Endothelial cell of umbilical vein (primary cell): ENCODE results near the gene POLN. TPM values are rescaled to one million over a fixed set of nuclear protein-coding genes. Genes with fewer than 3 reads are reported as not detected.

Experiments used
- BruUV-seq: library from RNA; stranded (reverse); fragments of 400-500 nt; replicated peaks from 2 replicates; lab custom pipeline; 2021; lab: Mats Ljungman, UMichigan
- CTCF ChIA-PET: fragments of 300-600, 350-600 bp; sonication (Branson Sonifier 250); formaldehyde crosslinking; loops from one replicate; lab custom pipeline; 2021; ENCODE audit warnings: antibody characterized with exemption, inconsistent platforms; lab: Charles Lee
- POLR2A ChIA-PET: fragments of 300-600, 350-600 bp; sonication (Branson Sonifier 250); formaldehyde crosslinking; loops from one replicate; lab custom pipeline; 2021; ENCODE audit warnings: antibody characterized with exemption, inconsistent platforms; lab: Charles Lee
- DNase-seq: peaks from one replicate; pipeline ENCODE4 v3.0.0-alpha.2; 2011; ENCODE audit warnings: low read depth, low spot score
- FAIRE-seq: peaks from 2 replicates; lab custom pipeline; 2011; peaks lifted over from hg19 to GRCh38; lab: Jason Lieb, UNC
- H2AFZ ChIP-seq: 2 replicates; pipeline ENCODE4 v1.6.0; 2012; ENCODE audit warnings: low read depth, low read length, control low read depth, inconsistent platforms
- H3K27ac ChIP-seq: 2 replicates; pipeline ENCODE4 v1.5.1; 2011; ENCODE audit warnings: low read depth, mild to moderate bottlenecking, control low read depth, low read length, moderate library complexity; ENCODE audit not compliant: insufficient read depth
- H3K27me3 ChIP-seq, 2 experiments: 2 replicates each; pipeline versions ENCODE4 v1.6.0 to v1.6.1; 2011; ENCODE audit warnings: low read length in 2 of 2, mixed read lengths in 1 of 2; ENCODE audit not compliant: control insufficient read depth in 2 of 2, insufficient read depth in 2 of 2
- H3K36me3 ChIP-seq, 2 experiments: 2 replicates in 1 of 2; 3 replicates in 1 of 2; pipeline ENCODE4 v1.5.1; 2011; ENCODE audit warnings: low read length in 2 of 2, mild to moderate bottlenecking in 1 of 2, moderate library complexity in 1 of 2; ENCODE audit not compliant: control insufficient read depth in 2 of 2, insufficient read depth in 2 of 2; ENCODE audit errors: extremely low read depth in 1 of 2
- H3K4me1 ChIP-seq: 3 replicates; pipeline ENCODE4 v1.5.1; 2011; ENCODE audit warnings: mild to moderate bottlenecking, low read length; ENCODE audit not compliant: control insufficient read depth, insufficient read depth; ENCODE audit errors: extremely low read depth
- H3K4me2 ChIP-seq: 2 replicates; pipeline ENCODE4 v1.6.1; 2011; ENCODE audit warnings: low read length, control low read depth, mixed read lengths; ENCODE audit not compliant: insufficient read depth
- H3K4me3 ChIP-seq, 3 experiments: fragments of 200-600 bp in 1 of 3; sonication (generic), shearing (Covaris generic) in 1 of 3; replicated peaks in 1 of 3; 2 replicates each; pipeline ENCODE4 v1.5.1; 2011 to 2016; ENCODE audit warnings: control low read depth in 3 of 3, low read length in 3 of 3, mild to moderate bottlenecking in 2 of 3, inconsistent platforms in 1 of 3, low read depth in 1 of 3, moderate library complexity in 1 of 3; ENCODE audit not compliant: insufficient read depth in 1 of 3
- H3K79me2 ChIP-seq: 2 replicates; pipeline ENCODE4 v1.6.0; 2012; ENCODE audit warnings: low read length, inconsistent platforms; ENCODE audit not compliant: control insufficient read depth, insufficient read depth
- H3K9ac ChIP-seq: replicated peaks from 2 replicates; pipeline ENCODE3; 2011; ENCODE audit warnings: low read length, control low read depth; ENCODE audit not compliant: insufficient read depth; ENCODE audit errors: extremely low read depth
- H3K9me1 ChIP-seq: replicated peaks from 3 replicates; pipeline ENCODE4 v1.6.0; 2011; ENCODE audit warnings: mild to moderate bottlenecking, low read length; ENCODE audit not compliant: control insufficient read depth, insufficient read depth; ENCODE audit errors: extremely low read depth
- H3K9me3 ChIP-seq: replicated peaks from 2 replicates; pipeline ENCODE4 v1.5.1; 2012; ENCODE audit warnings: low read length, inconsistent platforms; ENCODE audit not compliant: control insufficient read depth, insufficient read depth
- H4K20me1 ChIP-seq: replicated peaks from 2 replicates; pipeline ENCODE3; 2011; ENCODE audit warnings: mild to moderate bottlenecking, low read length; ENCODE audit not compliant: control insufficient read depth, insufficient read depth; ENCODE audit errors: extremely low read depth
- EZH2 ChIP-seq: IDR thresholded peaks from 2 replicates; pipeline ENCODE4 v1.6.1; 2012; ENCODE audit warnings: borderline replicate concordance, low read depth, mild to moderate bottlenecking, moderate library complexity, low read length, inconsistent platforms; ENCODE audit not compliant: severe bottlenecking
- FOS ChIP-seq: IDR thresholded peaks from 2 replicates; pipeline ENCODE4 v1.6.1; 2011; ENCODE audit warnings: mild to moderate bottlenecking, low read length, moderate library complexity, borderline replicate concordance; ENCODE audit not compliant: insufficient read depth
- GATA2 ChIP-seq: IDR thresholded peaks from 2 replicates; pipeline ENCODE4 v1.7.0; 2011; ENCODE audit warnings: low read depth, mild to moderate bottlenecking, moderate library complexity, mixed read lengths, low read length; ENCODE audit not compliant: insufficient read length, insufficient read depth
- JUN ChIP-seq: IDR thresholded peaks from 2 replicates; pipeline ENCODE4 v1.6.1; 2011; ENCODE audit warnings: borderline replicate concordance, low read depth; ENCODE audit not compliant: insufficient read length, insufficient read depth
- MAX ChIP-seq: IDR thresholded peaks from 2 replicates; pipeline ENCODE4 v1.6.1; 2011; ENCODE audit not compliant: insufficient read depth, insufficient read length
- MYC ChIP-seq: IDR thresholded peaks from one replicate; pipeline ENCODE4 v1.6.1; 2011; ENCODE audit warnings: mild to moderate bottlenecking, low read depth, low read length
- POLR2A ChIP-seq: IDR thresholded peaks from 2 replicates; pipeline ENCODE4 v1.6.1; 2012; ENCODE audit warnings: low read depth, mild to moderate bottlenecking, control low read depth, low read length
- POLR2AphosphoS5 ChIP-seq: IDR thresholded peaks from 2 replicates; pipeline ENCODE4 v1.6.1; 2012; ENCODE audit warnings: low read depth, mild to moderate bottlenecking, control low read depth, low read length, moderate library complexity; ENCODE audit not compliant: insufficient read depth
- dilution Hi-C: fragments of 300-500 bp; cut with MboI; formaldehyde crosslinking; loops from one replicate; pipeline ENCODE4 v1.15.0; 2019; ENCODE audit warnings: low sequenced_read_pairs; ENCODE audit not compliant: extremely low pct_ligation_motif_present
- intact Hi-C: fragments of 100-400 bp; cut with micrococcal nuclease; formaldehyde crosslinking; loops from one replicate; pipeline ENCODE4 v1.10.0; 2022
- polyA plus RNA-seq, 4 experiments: library from polyadenylated mRNA; depleted of rRNA in 3 of 4; stranded (reverse) in 3 of 4; unstranded in 1 of 4; fragments of >200 nt; gene quantifications; 2 replicates each; pipeline versions ENCODE4 v1.2.1 to v1.2.3, GENCODE V29; 2011 to 2012; ENCODE audit warnings: missing spikeins in 1 of 4
- total RNA-seq: library from RNA; stranded (reverse); gene quantifications from 2 replicates; pipeline ENCODE4 v1.2.3, GENCODE V29; 2021
- TF ChIP-seq, protein P1 (sequence below), 2 donors: IDR thresholded peaks; 1 replicate in 1 of 2; 2 replicates in 1 of 2; pipeline ENCODE4 v1.5.1; 2011; ENCODE audit warnings: low read length in 2 of 2, mild to moderate bottlenecking in 2 of 2, moderate library complexity in 2 of 2, control low read depth in 1 of 2, inconsistent platforms in 1 of 2, low read depth in 1 of 2; ENCODE audit not compliant: insufficient read depth in 1 of 2; ENCODE audit errors: extremely low read depth in 1 of 2

Gene POLN
- total and polyA plus RNA-seq, 2 donors (not counting 3 experiments of a cell fraction or from before 2014, with no cell fraction given), result 1.3 to 4.2 TPM

- FAIRE-seq (no peak), DNase-seq (no peak)
- Histone ChIP-seq H3K4me1 (no peaks in the 10 kb centered on the region), H3K9ac (no peak overlapping the region), H3K79me2 (no peaks in the 10 kb centered on the region), H3K4me3 (no peak overlapping the region), H3K36me3 (no peaks in the 10 kb centered on the region), H2AFZ (no peak overlapping the region), H3K4me2 (no peak overlapping the region), H3K27ac (no peak overlapping the region), H3K9me3 (no peaks in the 10 kb centered on the region), H4K20me1 (no peaks in the 10 kb centered on the region), H3K27me3 (peaks cover 1 to 2% of the 10 kb centered on the region in 2 experiments), H3K9me1 (no peaks in the 10 kb centered on the region)
- dilution Hi-C loops, result no loop called here
- intact Hi-C loops, result no loop called here
- BruUV-seq, result no TSS peak
- TF ChIP-seq POLR2AphosphoS5, result no peak
- no peak for TF ChIP-seq GATA2
- TF ChIP-seq MYC, result no peak
- TF ChIP-seq POLR2A, result no peak
- TF ChIP-seq EZH2, result no peak
- TF ChIP-seq, protein P1, sequence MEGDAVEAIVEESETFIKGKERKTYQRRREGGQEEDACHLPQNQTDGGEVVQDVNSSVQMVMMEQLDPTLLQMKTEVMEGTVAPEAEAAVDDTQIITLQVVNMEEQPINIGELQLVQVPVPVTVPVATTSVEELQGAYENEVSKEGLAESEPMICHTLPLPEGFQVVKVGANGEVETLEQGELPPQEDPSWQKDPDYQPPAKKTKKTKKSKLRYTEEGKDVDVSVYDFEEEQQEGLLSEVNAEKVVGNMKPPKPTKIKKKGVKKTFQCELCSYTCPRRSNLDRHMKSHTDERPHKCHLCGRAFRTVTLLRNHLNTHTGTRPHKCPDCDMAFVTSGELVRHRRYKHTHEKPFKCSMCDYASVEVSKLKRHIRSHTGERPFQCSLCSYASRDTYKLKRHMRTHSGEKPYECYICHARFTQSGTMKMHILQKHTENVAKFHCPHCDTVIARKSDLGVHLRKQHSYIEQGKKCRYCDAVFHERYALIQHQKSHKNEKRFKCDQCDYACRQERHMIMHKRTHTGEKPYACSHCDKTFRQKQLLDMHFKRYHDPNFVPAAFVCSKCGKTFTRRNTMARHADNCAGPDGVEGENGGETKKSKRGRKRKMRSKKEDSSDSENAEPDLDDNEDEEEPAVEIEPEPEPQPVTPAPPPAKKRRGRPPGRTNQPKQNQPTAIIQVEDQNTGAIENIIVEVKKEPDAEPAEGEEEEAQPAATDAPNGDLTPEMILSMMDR (IDR thresholded peaks at IDR 0.05; ENCODE audit: extremely low read depth in 1 of 2, insufficient read depth in 1 of 2, low read depth in 1 of 2, low read length in 2 of 2), result no peak
- TF ChIP-seq MAX, result no peak
- no peak for TF ChIP-seq JUN
- no peak for TF ChIP-seq FOS
- CTCF ChIA-PET, result no interaction called here
- POLR2A ChIA-PET, result no interaction called here
Measured at GRCh38 chr4:2095236-2096072, 146.5 kb downstream of the POLN start.
